HG03442 (cell line): ENCODE measurements around the gene IER5.
A peak's percentile ranks its signal among the peaks of the same experiment; 100 is the strongest.

Experiments
- ATAC-seq: cut with Tn5 transposase; IDR thresholded peaks from one replicate; pipeline ENCODE4 v1.9.1; 2021; ENCODE audit warnings: mild to moderate bottlenecking, moderate library complexity; ENCODE audit not compliant: unreplicated experiment

IER5 gene

DNA sequence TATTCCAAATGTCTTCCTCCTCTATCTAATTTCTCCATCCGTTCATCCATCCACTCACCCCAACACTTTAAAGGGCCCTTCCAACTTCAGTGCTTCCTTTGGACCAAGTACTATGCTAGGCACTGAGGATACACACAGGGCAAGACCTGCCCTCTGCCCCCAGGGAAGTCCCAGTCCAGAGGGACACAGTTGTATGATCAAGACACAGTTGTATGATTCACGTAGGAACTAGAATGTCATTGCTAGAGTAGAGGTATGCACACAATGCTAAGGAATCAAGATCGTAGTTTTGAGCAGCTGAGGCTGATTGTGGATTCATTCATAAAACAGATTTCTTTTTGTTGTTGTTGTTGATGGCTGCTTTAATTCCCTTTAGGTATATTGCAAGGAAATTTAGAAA is 11.6 kb upstream of the IER5 start:
- ATAC-seq, result no peak

DNA sequence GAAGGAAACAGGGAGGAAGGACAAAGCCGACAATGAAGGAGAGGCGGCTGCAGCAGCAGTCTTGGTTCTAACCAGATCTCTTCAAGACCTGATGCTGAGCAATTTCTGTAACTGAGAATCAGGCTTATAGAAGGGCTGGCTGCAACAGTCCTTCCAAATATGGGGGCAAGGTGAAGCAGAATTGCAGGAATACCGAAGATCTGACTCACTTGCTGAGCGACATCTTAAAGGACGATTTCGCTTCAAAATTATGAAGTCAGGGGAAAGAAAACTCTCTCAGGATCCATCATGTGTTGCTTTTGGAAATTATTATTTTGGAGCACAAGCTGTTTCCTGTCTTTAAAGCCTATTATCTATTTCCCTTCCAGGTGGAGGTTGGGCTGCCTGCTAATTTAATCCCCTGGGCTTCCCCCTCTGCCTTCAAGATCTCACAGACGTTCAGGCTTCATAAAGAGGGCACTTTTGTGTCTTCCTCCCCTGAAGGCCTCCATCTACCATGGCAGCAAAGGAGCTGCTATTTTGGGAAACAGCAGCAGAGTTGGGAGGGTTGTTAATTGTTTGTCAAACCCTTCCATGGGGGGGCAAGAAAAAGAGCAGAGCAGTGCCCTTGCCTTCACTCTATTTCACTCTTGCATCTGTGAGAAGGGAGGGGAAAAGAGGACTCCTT is 10.8 kb upstream of the IER5 start:
- ATAC-seq, result no peak

GRCh38 chr1:181079382-181079781 is 9.1 kb upstream of the IER5 start:
- no peak for ATAC-seq

- no peak for ATAC-seq
These were observed 8.6 kb upstream of the IER5 start for GRCh38 chr1:181079920-181080319.

DNA sequence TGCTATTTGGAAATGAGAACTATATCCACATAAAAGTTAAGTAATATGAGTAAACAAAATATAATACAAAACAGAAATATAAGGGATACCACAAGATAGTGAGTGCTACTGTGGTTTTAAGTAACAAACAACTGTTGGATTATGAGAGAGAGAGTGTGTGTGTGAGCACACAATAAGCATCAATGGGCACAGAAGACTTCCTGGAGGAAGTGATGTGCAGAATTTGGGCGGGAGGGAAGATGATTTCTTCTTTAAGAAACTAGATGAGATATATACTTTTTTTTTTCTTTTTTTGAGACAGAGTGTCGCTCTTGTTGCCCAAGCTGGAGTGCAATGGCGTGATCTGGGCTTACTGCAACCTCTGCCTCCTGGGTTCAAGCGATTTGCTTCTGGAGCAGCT is 7.9 kb upstream of the IER5 start:
- no peak for ATAC-seq

- ATAC-seq, result no peak
These were observed 7.1 kb upstream of the IER5 start for GRCh38 chr1:181081395-181081794.

GRCh38 chr1:181083842-181084605 is 4.5 kb upstream of the IER5 start:
- peak; percentile 29 for ATAC-seq

- ATAC-seq, result no peak
These were observed 3.9 kb upstream of the IER5 start for GRCh38 chr1:181084606-181084969.

DNA sequence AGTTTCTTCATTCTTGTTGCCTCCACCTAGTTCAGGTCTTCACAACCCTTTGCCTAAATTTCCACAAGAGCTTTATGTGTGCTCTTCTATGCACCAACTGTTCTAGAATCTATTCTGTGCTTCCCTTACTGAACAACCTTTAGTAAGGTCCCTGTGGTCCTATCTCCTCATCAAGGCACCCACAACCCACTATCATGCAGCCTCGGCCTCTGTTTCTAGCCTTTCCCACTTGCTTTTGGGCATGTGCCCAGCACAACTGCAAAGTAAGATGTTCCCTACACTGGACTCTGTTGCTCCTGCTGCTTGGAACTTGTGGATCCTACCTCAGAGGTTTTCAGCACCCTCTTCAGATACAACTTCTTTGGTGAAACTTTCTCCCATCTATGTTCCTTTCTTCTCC is 2.4 kb upstream of the IER5 start:
- ATAC-seq, result no peak

DNA sequence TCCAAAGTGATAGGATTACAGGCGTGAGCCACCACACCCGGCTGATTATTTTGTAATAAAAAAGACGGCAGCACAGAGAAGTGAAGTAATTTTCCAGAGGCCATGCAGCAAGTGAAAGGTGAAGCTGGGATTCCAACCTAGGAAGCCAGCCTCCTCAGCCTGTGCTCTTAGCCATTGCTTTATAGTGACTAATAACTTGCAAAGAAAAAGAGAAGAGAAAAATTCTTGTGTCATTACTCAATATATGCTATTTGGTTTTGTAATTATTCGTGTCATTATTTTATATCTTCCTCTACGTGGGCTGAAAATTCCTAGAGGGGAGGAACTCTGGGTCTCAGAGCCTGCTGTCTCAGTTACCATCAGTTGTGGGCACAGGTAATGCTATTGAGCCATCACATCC is 1.6 kb upstream of the IER5 start:
- ATAC-seq, result no peak

DNA sequence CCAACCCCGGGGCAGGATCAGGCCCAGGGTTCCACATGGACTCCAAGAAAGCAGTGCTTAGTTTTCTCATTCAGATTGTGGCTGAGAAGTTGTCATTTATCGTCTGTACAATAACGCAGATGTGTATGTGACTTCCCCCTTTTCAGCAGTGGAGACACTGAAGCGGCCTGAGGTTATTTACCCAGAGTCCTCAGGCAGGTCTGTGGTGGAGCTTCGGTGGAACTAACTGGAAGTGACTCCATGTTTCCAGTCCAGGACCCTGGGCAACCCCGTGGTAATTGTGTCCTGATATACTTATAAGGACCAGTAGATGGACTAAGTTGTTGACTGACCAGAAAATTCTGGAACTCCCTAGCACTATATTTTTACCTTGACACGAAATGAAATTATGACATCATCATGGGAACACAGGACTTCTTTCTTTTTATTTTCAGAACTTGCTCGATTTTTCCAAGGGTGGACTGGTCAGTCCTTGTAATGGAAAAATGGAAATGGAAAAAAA is 1.0 kb upstream of the IER5 start:
- no peak for ATAC-seq

GRCh38 chr1:181089017-181089675 is 646 bp downstream of the IER5 start:
- ATAC-seq, result peak; percentile 3

DNA sequence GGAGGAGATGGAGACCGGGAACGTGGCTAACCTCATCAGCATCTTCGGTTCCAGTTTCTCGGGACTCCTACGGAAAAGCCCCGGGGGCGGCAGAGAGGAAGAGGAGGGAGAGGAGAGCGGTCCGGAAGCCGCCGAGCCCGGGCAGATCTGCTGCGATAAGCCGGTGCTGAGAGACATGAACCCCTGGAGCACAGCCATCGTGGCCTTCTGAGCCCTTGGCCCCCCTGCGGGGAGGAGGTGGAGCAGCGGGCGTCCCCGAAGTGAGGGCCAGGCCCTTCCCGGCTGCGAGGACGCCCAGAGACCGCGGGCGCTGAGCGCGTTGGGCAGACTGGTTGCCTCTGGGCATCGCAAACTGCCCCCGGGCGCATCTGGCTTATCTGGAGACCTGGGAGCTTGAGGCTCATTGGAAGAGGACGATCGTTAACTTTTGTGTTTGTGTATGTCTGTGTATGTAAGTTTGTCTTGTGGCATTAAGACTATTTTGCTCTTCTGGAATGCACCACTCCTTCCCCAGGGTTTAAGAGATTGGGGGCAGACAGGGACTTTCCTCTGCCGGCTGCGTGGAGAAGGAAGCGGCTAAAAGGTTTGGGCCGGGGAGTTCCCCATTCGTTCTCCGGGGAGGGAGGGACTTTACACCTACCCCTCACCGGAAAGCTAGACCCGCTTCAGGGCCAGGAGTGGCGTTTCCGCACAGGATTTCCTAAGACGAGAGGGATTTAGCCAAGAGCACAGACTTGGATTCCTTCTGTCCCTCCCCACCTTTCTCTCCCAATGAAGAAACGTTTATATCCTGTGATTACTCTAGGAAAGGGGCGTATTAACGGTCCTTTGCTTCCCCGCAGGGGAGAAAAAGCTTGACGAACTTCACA is 1.4 kb downstream of the IER5 start:
- ATAC-seq, result peak; percentile 24

GRCh38 chr1:181090641-181091126 is 2.2 kb downstream of the IER5 start:
- ATAC-seq, result no peak

GRCh38 chr1:181091309-181092040 is 3.0 kb downstream of the IER5 start:
- no peak for ATAC-seq

- ATAC-seq, result no peak
These were observed 3.6 kb downstream of the IER5 start for GRCh38 chr1:181092056-181092455.

- ATAC-seq, result no peak
These were observed 4.5 kb downstream of the IER5 start for GRCh38 chr1:181092883-181093458.

DNA sequence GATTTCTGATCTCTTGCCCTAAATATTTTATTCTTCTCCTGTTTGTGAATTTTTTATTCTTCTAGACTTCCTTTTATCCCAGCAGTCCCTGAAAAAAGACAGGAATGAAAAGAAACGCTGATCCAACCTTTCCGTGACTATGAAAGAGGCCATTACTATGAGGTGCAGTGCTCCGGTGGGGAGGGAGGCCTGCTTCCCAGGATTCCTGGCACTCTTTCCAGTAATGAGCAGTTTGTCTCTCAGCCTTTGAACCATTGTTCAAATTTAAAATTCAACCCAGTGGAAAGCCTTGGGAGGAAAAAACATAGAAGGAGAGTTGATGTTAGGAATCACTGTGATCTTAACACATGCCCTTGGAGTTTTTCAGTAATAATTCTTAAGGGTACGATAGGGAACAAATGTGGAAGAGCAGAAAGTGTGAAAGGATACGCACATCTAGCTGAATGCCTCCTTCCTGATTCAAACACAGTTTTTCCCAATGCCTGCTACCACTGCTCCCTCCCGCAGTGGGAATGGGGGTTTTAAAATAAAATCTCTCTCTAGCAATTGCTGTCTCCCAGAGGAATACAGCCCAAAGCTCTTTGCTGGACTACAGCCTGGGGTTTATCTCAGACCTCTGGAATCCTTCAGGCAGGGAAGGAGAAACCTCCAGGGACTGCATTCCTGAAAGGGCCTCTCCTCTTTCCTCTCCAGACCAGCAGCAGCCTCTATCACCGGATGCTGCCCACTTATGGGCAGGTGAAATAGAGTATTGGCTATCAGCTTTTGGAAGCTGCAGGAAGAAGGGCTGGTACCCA is 6.1 kb downstream of the IER5 start:
- no peak for ATAC-seq

DNA sequence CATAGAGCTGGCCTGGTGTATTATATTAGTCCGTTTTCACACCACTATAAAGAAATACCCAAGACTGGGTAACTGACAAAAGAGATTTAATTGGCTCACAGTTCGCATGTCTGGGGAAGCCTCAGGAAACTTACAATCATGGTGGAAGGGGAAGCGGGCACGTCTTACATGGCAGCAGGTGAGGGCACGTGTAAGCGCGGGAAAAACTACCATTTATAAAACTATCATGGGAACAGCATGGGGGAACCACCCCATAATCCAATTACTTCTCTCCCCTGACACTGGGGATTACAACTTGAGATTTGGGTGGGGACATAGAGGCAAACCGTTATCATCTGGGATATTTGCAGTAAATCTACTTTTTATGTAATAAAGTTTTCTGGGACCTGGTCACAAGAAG is 6.8 kb downstream of the IER5 start:
- no peak for ATAC-seq
